H1 (cell line): ENCODE data around the gene IL20RB. TPM values are rescaled to one million over a fixed set of nuclear protein-coding genes. Genes with fewer than 3 reads are reported as not detected.

Experiments used
- CTCF ChIA-PET: fragments of 300-600 bp; sonication (Branson Sonifier 250); formaldehyde crosslinking; loops from one replicate; lab custom pipeline; 2021; ENCODE audit not compliant: partially characterized antibody; lab: Charles Lee
- POLR2A ChIA-PET: fragments of 300-600 bp; sonication (Branson Sonifier 250); formaldehyde crosslinking; loops from one replicate; lab custom pipeline; 2021; ENCODE audit warnings: inconsistent platforms; ENCODE audit not compliant: partially characterized antibody; lab: Charles Lee
- DNase-seq, 2 experiments: peaks; one replicate each; pipeline versions ENCODE4 v3.0.0 to v3.0.0-alpha.2; 2010 to 2022; ENCODE audit warnings: low spot score in 2 of 2, low read depth in 1 of 2, mixed read lengths in 1 of 2
- FAIRE-seq: peaks from 2 replicates; lab custom pipeline; 2011; peaks lifted over from hg19 to GRCh38; lab: Jason Lieb, UNC
- H2AFZ ChIP-seq: 2 replicates; pipeline ENCODE4 v1.8.1; 2012; ENCODE audit warnings: low read length, inconsistent platforms
- H2AK5ac ChIP-seq: 2 replicates; pipeline ENCODE4 v1.6.1; 2013; ENCODE audit warnings: low read depth, low read length
- H2BK120ac ChIP-seq: replicated peaks from 2 replicates; pipeline ENCODE3; 2013; ENCODE audit warnings: low read depth, low read length, inconsistent platforms
- H2BK12ac ChIP-seq: 2 replicates; pipeline ENCODE4 v1.6.1; 2013; ENCODE audit warnings: low read depth, low read length
- H2BK15ac ChIP-seq: 2 replicates; pipeline ENCODE4 v1.6.1; 2013; ENCODE audit warnings: low read length
- H2BK20ac ChIP-seq: 2 replicates; pipeline ENCODE4 v1.6.1; 2013; ENCODE audit warnings: low read length
- H2BK5ac ChIP-seq: 2 replicates; pipeline ENCODE4 v1.6.1; 2013; ENCODE audit warnings: low read depth, low read length
- H3K14ac ChIP-seq: 2 replicates; pipeline ENCODE4 v1.6.1; 2013; ENCODE audit warnings: inconsistent platforms; ENCODE audit not compliant: insufficient read length
- H3K18ac ChIP-seq: 2 replicates; pipeline ENCODE4 v1.6.1; 2013; ENCODE audit warnings: low read length; ENCODE audit errors: extremely low read depth
- H3K23ac ChIP-seq: 2 replicates; pipeline ENCODE4 v1.6.1; 2013; ENCODE audit warnings: inconsistent platforms; ENCODE audit not compliant: insufficient read length
- H3K23me2 ChIP-seq: 2 replicates; pipeline ENCODE4 v1.6.1; 2013; ENCODE audit warnings: low read depth, low read length
- H3K27ac ChIP-seq: 2 replicates; pipeline ENCODE4 v1.6.1; 2011; ENCODE audit warnings: low read depth, low read length, inconsistent platforms
- H3K27me3 ChIP-seq, 4 experiments: replicated peaks in 1 of 4; 1 replicate in 1 of 4; 2 replicates in 3 of 4; pipeline versions ENCODE4 v1.6.1 to v1.8.1; 2011 to 2013; ENCODE audit warnings: low read length in 3 of 4, mild to moderate bottlenecking in 3 of 4, inconsistent platforms in 2 of 4, mixed read lengths in 2 of 4, moderate library complexity in 1 of 4; ENCODE audit not compliant: control insufficient read depth in 3 of 4, insufficient read depth in 3 of 4; ENCODE audit errors: extremely low read depth in 1 of 4
- H3K36me3 ChIP-seq, 4 experiments: 2 replicates each; pipeline versions ENCODE4 v1.6.1 to v1.8.1; 2011 to 2013; ENCODE audit warnings: mild to moderate bottlenecking in 4 of 4, low read length in 3 of 4, moderate library complexity in 2 of 4, control low read depth in 1 of 4, inconsistent platforms in 1 of 4; ENCODE audit not compliant: insufficient read depth in 4 of 4, control insufficient read depth in 2 of 4
- H3K4ac ChIP-seq: replicated peaks from 2 replicates; pipeline ENCODE3; 2013; ENCODE audit warnings: low read length, low read depth, mixed read lengths, inconsistent platforms; ENCODE audit not compliant: insufficient read length
- H3K4me1 ChIP-seq, 4 experiments: replicated peaks in 1 of 4; 1 replicate in 1 of 4; 2 replicates in 3 of 4; pipeline versions ENCODE4 v1.6.1 to v1.8.1; 2011 to 2013; ENCODE audit warnings: low read length in 3 of 4, inconsistent platforms in 2 of 4, mixed read lengths in 1 of 4; ENCODE audit not compliant: insufficient read depth in 4 of 4, control insufficient read depth in 3 of 4
- H3K4me2 ChIP-seq, 2 experiments: 2 replicates each; pipeline versions ENCODE4 v1.6.1 to v1.8.1; 2011 to 2013; ENCODE audit warnings: low read depth in 2 of 2, low read length in 2 of 2, control low read depth in 1 of 2, inconsistent platforms in 1 of 2, mild to moderate bottlenecking in 1 of 2; ENCODE audit not compliant: insufficient read depth in 1 of 2
- H3K4me3 ChIP-seq, 4 experiments: fragments of 200-600, 300-600 bp in 1 of 4; sonication (generic), shearing (Covaris generic), sonication (Bioruptor Twin) in 1 of 4; 2 replicates each; pipeline versions ENCODE4 v1.5.1 to v1.8.1; 2011 to 2016; ENCODE audit warnings: low read length in 4 of 4, low read depth in 3 of 4, control low read depth in 2 of 4, inconsistent platforms in 2 of 4, mild to moderate bottlenecking in 2 of 4, mixed read lengths in 1 of 4, moderate library complexity in 1 of 4; ENCODE audit not compliant: insufficient read depth in 2 of 4; ENCODE audit errors: extremely low read depth in 1 of 4
- H3K56ac ChIP-seq: replicated peaks from 2 replicates; pipeline ENCODE3; 2013; ENCODE audit warnings: low read depth, mild to moderate bottlenecking, mixed read lengths, low read length, inconsistent platforms; ENCODE audit not compliant: insufficient read length
- H3K79me1 ChIP-seq: 2 replicates; pipeline ENCODE4 v1.6.1; 2013; ENCODE audit warnings: low read depth, low read length, control low read depth
- H3K79me2 ChIP-seq, 2 experiments: 2 replicates each; pipeline versions ENCODE4 v1.6.1 to v1.8.1; 2012 to 2013; ENCODE audit warnings: low read length in 2 of 2, mild to moderate bottlenecking in 2 of 2, inconsistent platforms in 1 of 2; ENCODE audit not compliant: insufficient read depth in 2 of 2, control insufficient read depth in 1 of 2
- H3K9ac ChIP-seq, 4 experiments: replicated peaks in 1 of 4; 1 replicate in 1 of 4; 2 replicates in 3 of 4; pipeline versions ENCODE4 v1.6.1 to v1.8.1; 2011 to 2013; ENCODE audit warnings: low read depth in 3 of 4, low read length in 3 of 4, control low read depth in 2 of 4, mild to moderate bottlenecking in 2 of 4, moderate library complexity in 2 of 4, inconsistent platforms in 1 of 4; ENCODE audit errors: extremely low read depth in 1 of 4
- H3K9me3 ChIP-seq, 2 experiments: 2 replicates each; pipeline versions ENCODE4 v1.6.1 to v1.8.1; 2012 to 2013; ENCODE audit warnings: mild to moderate bottlenecking in 2 of 2, moderate library complexity in 2 of 2, control low read depth in 1 of 2, inconsistent platforms in 1 of 2, low read depth in 1 of 2, low read length in 1 of 2, mixed read lengths in 1 of 2; ENCODE audit not compliant: insufficient read depth in 2 of 2
- H4K20me1 ChIP-seq, 2 experiments: replicated peaks in 1 of 2; 2 replicates each; pipeline versions ENCODE3 to v1.8.1; 2011 to 2013; ENCODE audit warnings: inconsistent platforms in 2 of 2, low read length in 2 of 2, mild to moderate bottlenecking in 1 of 2; ENCODE audit not compliant: insufficient read depth in 2 of 2, control insufficient read depth in 1 of 2
- H4K5ac ChIP-seq: 2 replicates; pipeline ENCODE4 v1.6.1; 2013; ENCODE audit warnings: low read length, low read depth, mixed read lengths, inconsistent platforms; ENCODE audit not compliant: insufficient read length
- H4K8ac ChIP-seq: 2 replicates; pipeline ENCODE4 v1.8.0; 2013; ENCODE audit warnings: mild to moderate bottlenecking, moderate library complexity, low read length, inconsistent platforms; ENCODE audit not compliant: insufficient read depth; ENCODE audit errors: extremely low read depth
- H4K91ac ChIP-seq: replicated peaks from 2 replicates; pipeline ENCODE3; 2013; ENCODE audit warnings: low read length, mixed read lengths, inconsistent platforms; ENCODE audit not compliant: insufficient read length
- CEBPB ChIP-seq: IDR thresholded peaks from 2 replicates; pipeline ENCODE4 v1.6.1; 2012; ENCODE audit warnings: low read depth, low read length
- PHF8 ChIP-seq: fragments of 200-600 bp; sonication (generic); conservative IDR thresholded peaks from 2 replicates; pipeline ENCODE4 v1.7.1; 2012; ENCODE audit warnings: low read depth, mild to moderate bottlenecking, inconsistent platforms, low read length, moderate library complexity
- WGBS, 2 experiments: shearing (Covaris generic) in 1 of 2; methylation state at CpG; one replicate each; pipeline versions ENCODE4 v1.1.6 to v1.1.7; 2013 to 2015; ENCODE audit warnings: low lambda C conversion rate in 2 of 2, mixed read lengths in 2 of 2, inconsistent platforms in 1 of 2, low coverage in 1 of 2, missing lambda C conversion rate in 1 of 2; ENCODE audit not compliant: insufficient replicate concordance in 2 of 2, insufficient coverage in 1 of 2, insufficient read length in 1 of 2; ENCODE audit errors: extremely low coverage in 1 of 2, missing lambda C conversion rate in 1 of 2; 5-methylcytosine and 5-hydroxymethylcytosine counted together
- polyA plus RNA-seq, 7 experiments: library from polyadenylated mRNA; depleted of rRNA in 3 of 7; stranded (reverse) in 5 of 7; unstranded in 2 of 7; fragments of >200 nt in 5 of 7; fragments of 200-250 nt in 2 of 7; gene quantifications; 1 replicate in 5 of 7; 2 replicates in 1 of 7; 4 replicates in 1 of 7; pipeline versions ENCODE4 v1.2.1 to v1.2.3, GENCODE V29; 2011 to 2013; ENCODE audit warnings: missing spikeins in 2 of 7, mixed read lengths in 2 of 7
- total RNA-seq: library from RNA; stranded (reverse); fragmentation: NEBNext Ultra II Directional; extraction: Animal tissue kit (Norgen Biotek cat#: 25700); gene quantifications from 2 replicates; pipeline ENCODE4 v1.2.1, GENCODE V29; 2021

The IL20RB gene
- total and polyA plus RNA-seq, 2 of the 8 experiments (the other 6 are each of a cell fraction or from before 2014, with no cell fraction given): 1.6 to 1.8 TPM

- H2BK12ac ChIP-seq: no peak overlapping the region
- no peak overlapping the region for H4K8ac ChIP-seq
- no peak for DNase-seq
- H3K79me2 ChIP-seq: peaks cover 3 to 94% of the 10 kb centered on the region in 2 experiments
- H3K23me2 ChIP-seq: no peaks in the 10 kb centered on the region
- no peak overlapping the region for H2AFZ ChIP-seq
- H3K27me3 ChIP-seq: no peaks in the 10 kb centered on the region
- H3K4me2 ChIP-seq: no peak overlapping the region
- no peaks in the 10 kb centered on the region; the same call in 1 of the 2 replicates for H3K79me1 ChIP-seq
- no peak overlapping the region for H2BK15ac ChIP-seq
- no peak overlapping the region for H3K14ac ChIP-seq
- H2BK5ac ChIP-seq: no peak overlapping the region
- POLR2A ChIA-PET: no interaction called here
- peaks cover 0 to 4% of the 10 kb centered on the region in 2 experiments for H4K20me1 ChIP-seq
- no peak overlapping the region for H3K4me3 ChIP-seq
- no peak overlapping the region for H3K23ac ChIP-seq
- H2BK120ac ChIP-seq: no peak overlapping the region
- WGBS, 2 experiments: 82% methylated on average over 3 of the region's 3 CpGs; no CpG with 5 or more reads in 1 of the 2 experiments
- no peaks in the 10 kb centered on the region for H3K36me3 ChIP-seq
- FAIRE-seq: no peak
- peaks cover 0 to 5% (median 0%) of the 10 kb centered on the region in 4 experiments; a peak in 3 of 7 replicates for H3K4me1 ChIP-seq
- no peaks in the 10 kb centered on the region for H3K9me3 ChIP-seq
- no peak overlapping the region for H2AK5ac ChIP-seq
- CTCF ChIA-PET: interaction anchor here (0.6 kb wide), 1 partner anchor 94 kb away, joined by 3 read pairs; no protein-coding TSS in a partner anchor
- no peak overlapping the region for H3K27ac ChIP-seq
- H3K18ac ChIP-seq: no peak overlapping the region
- H3K4ac ChIP-seq: no peak overlapping the region
- no peak overlapping the region for H4K91ac ChIP-seq
- no peak overlapping the region for H3K9ac ChIP-seq
- no peak overlapping the region for H2BK20ac ChIP-seq
- no peak overlapping the region for H4K5ac ChIP-seq
- no peak overlapping the region for H3K56ac ChIP-seq
- no peak for TF ChIP-seq CEBPB
- TF ChIP-seq PHF8: no peak
These were observed 43.0 kb upstream of the IL20RB start for GRCh38 chr3:136914739-136915138.
